ENCODE data around the gene GCGR. TPM values are rescaled to one million over a fixed set of nuclear protein-coding genes. Genes with fewer than 3 reads are reported as not detected.
A peak's percentile ranks its signal among the peaks of the same experiment; 100 is the strongest.

The GCGR gene
- total RNA-seq, 1 donor from 2014 or later, result not detected

GRCh38 chr17:81832608-81833159 is 28.7 kb downstream of the GCGR start:
- no peak overlapping the region for H3K27ac ChIP-seq
- peaks cover 12% of the 10 kb centered on the region for H3K4me1 ChIP-seq
- peaks cover 25% of the 10 kb centered on the region for H3K4me1 Mint-ChIP-seq
- peaks cover 54% of the 10 kb centered on the region for H3K79me2 ChIP-seq (ENCODE audit: low read depth)
- TF ChIP-seq EZH2phosphoT487 (IDR thresholded peaks at IDR 0.05) (no peak), CTCF (IDR thresholded peaks at IDR 0.05) (no peak), EZH2 (IDR thresholded peaks at IDR 0.05) (no peak)
- H3F3A ChIP-seq (ENCODE audit: low read depth), result peaks cover 11% of the 10 kb centered on the region
- H3K9me3 Mint-ChIP-seq, result no peaks in the 10 kb centered on the region
- H3K27me3 ChIP-seq, result no peaks in the 10 kb centered on the region
- peak overlapping the region; percentile 64 for H2AFZ ChIP-seq (replicated peaks)
- H3K36me3 ChIP-seq, result no peaks in the 10 kb centered on the region
- H3K9me3 ChIP-seq (ENCODE audit: low read depth), result no peaks in the 10 kb centered on the region
- peak overlapping the region; percentile 82 for H3K9ac ChIP-seq
- peaks cover 13% of the 10 kb centered on the region for H4K20me1 ChIP-seq (ENCODE audit: low read depth)
- peak overlapping the region; percentile 96 for H3K4me3 ChIP-seq
- peak overlapping the region; percentile 100 for H3K4me2 ChIP-seq
- no peak for DNase-seq (ENCODE audit: low spot score)
- H3K27me3 Mint-ChIP-seq (ENCODE audit: insufficient read depth, low read depth), result peaks cover 5% of the 10 kb centered on the region
- H3K4me3 Mint-ChIP-seq, result peak overlapping the region; percentile 94
- H3K36me3 Mint-ChIP-seq, result peaks cover 3% of the 10 kb centered on the region
- H3K27ac Mint-ChIP-seq, result peak overlapping the region; percentile 86

- DNase-seq (ENCODE audit: low spot score), result peak; percentile 99
- Mint-ChIP-seq H3K27ac (peak within 1 kb of the TSS; percentile 86), H3K27me3 (ENCODE audit: insufficient read depth, low read depth) (peaks cover 5% of the 10 kb centered on the region), H3K4me1 (peaks cover 24% of the 10 kb centered on the region), H3K36me3 (peaks cover 2% of the 10 kb centered on the region), H3K4me3 (peak within 1 kb of the TSS; percentile 94), H3K9me3 (no peaks in the 10 kb centered on the region)
- H3K79me2 ChIP-seq (ENCODE audit: low read depth), result peaks cover 54% of the 10 kb centered on the region
- no peaks in the 10 kb centered on the region for H3K36me3 ChIP-seq
- H4K20me1 ChIP-seq (ENCODE audit: low read depth), result peaks cover 13% of the 10 kb centered on the region
- peak within 1 kb of the TSS; percentile 100 for H3K4me2 ChIP-seq
- peak within 1 kb of the TSS; percentile 64 for H2AFZ ChIP-seq (replicated peaks)
- H3F3A ChIP-seq (ENCODE audit: low read depth), result peaks cover 16% of the 10 kb centered on the region
- H3K4me1 ChIP-seq, result peaks cover 12% of the 10 kb centered on the region
- peak within 1 kb of the TSS; percentile 96 for H3K4me3 ChIP-seq
- peak within 1 kb of the TSS; percentile 84 for H3K9ac ChIP-seq
- H3K9me3 ChIP-seq (ENCODE audit: low read depth), result no peaks in the 10 kb centered on the region
- no peak for TF ChIP-seq EZH2phosphoT487 (IDR thresholded peaks at IDR 0.05)
- TF ChIP-seq CTCF (IDR thresholded peaks at IDR 0.05), result peak; percentile 8
- H3K27ac ChIP-seq, result peak within 1 kb of the TSS; percentile 73
- H3K27me3 ChIP-seq, result no peaks in the 10 kb centered on the region
Measured at GRCh38 chr17:81833160-81833920, 29.4 kb downstream of the GCGR start, which contains the start of gene MCRIP1. Gene MCRIP1 (minus strand): TSS chr17:81833291. CDS start chr17:81824506, 8,785 bp downstream.

GRCh38 chr17:81833921-81834830 is 30.2 kb downstream of the GCGR start:
- Mint-ChIP-seq H3K27ac (peak overlapping the region; percentile 86), H3K4me3 (peak overlapping the region; percentile 94), H3K27me3 (ENCODE audit: insufficient read depth, low read depth) (peaks cover 5% of the 10 kb centered on the region), H3K9me3 (no peaks in the 10 kb centered on the region), H3K4me1 (peaks cover 19% of the 10 kb centered on the region), H3K36me3 (no peaks in the 10 kb centered on the region)
- DNase-seq (ENCODE audit: low spot score), result no peak
- Histone ChIP-seq H3K4me1 (peaks cover 12% of the 10 kb centered on the region), H4K20me1 (ENCODE audit: low read depth) (peaks cover 13% of the 10 kb centered on the region), H3K79me2 (ENCODE audit: low read depth) (peaks cover 54% of the 10 kb centered on the region), H3K4me3 (peak overlapping the region; percentile 69), H3K9ac (peak overlapping the region; percentile 84), H3K27ac (peak overlapping the region; percentile 73), H3K36me3 (no peaks in the 10 kb centered on the region), H3K9me3 (ENCODE audit: low read depth) (no peaks in the 10 kb centered on the region), H3K4me2 (peak overlapping the region; percentile 93), H2AFZ (replicated peaks) (peak overlapping the region; percentile 34), H3F3A (ENCODE audit: low read depth) (peaks cover 16% of the 10 kb centered on the region), H3K27me3 (no peaks in the 10 kb centered on the region)
- TF ChIP-seq CTCF (IDR thresholded peaks at IDR 0.05), result no peak
- TF ChIP-seq EZH2phosphoT487 (IDR thresholded peaks at IDR 0.05), result no peak
- TF ChIP-seq EZH2 (IDR thresholded peaks at IDR 0.05), result no peak
